Esophagus muscularis mucosa (tissue), 4 donors: Measurements from ENCODE around the gene ACBD4. TPM values are rescaled to one million over a fixed set of nuclear protein-coding genes. Genes with fewer than 3 reads are reported as not detected.

Experiments
- DNase-seq: peaks from one replicate; pipeline ENCODE4 v3.0.0-alpha.2; 2017; ENCODE audit errors: extremely low spot score
- H3K27ac ChIP-seq, 4 donors: fragments of 200-600 bp; sonication (generic); replicated peaks in 1 of 4; 1 replicate in 3 of 4; 2 replicates in 1 of 4; pipeline ENCODE4 v1.5.1; 2016 to 2019; ENCODE audit warnings: mild to moderate bottlenecking in 1 of 4
- H3K27me3 ChIP-seq, 4 donors: fragments of 200-600 bp; sonication (generic); one replicate each; pipeline versions ENCODE4 v1.5.1 to v1.6.0; 2016 to 2019
- H3K36me3 ChIP-seq, 4 donors: fragments of 200-600 bp; sonication (generic); one replicate each; pipeline ENCODE4 v1.5.1; 2016 to 2019
- H3K4me1 ChIP-seq, 4 donors: fragments of 200-600 bp; sonication (generic); one replicate each; pipeline ENCODE4 v1.5.1; 2016 to 2019
- H3K4me3 ChIP-seq, 4 donors: fragments of 200-600 bp; sonication (generic); 1 replicate in 2 of 4; 2 replicates in 2 of 4; pipeline ENCODE4 v1.5.1; 2016 to 2019; ENCODE audit warnings: mild to moderate bottlenecking in 4 of 4, moderate library complexity in 1 of 4
- H3K9me3 ChIP-seq, 4 donors: fragments of 200-600 bp; sonication (generic); 1 replicate in 3 of 4; 2 replicates in 1 of 4; pipeline ENCODE4 v1.5.1; 2016 to 2019
- EP300 ChIP-seq: sonication (generic); formaldehyde crosslinking; IDR thresholded peaks from one replicate; pipeline ENCODE4 v1.6.1; 2017; ENCODE audit warnings: antibody characterized with exemption
- POLR2A ChIP-seq: fragments of 450-650 bp; IDR thresholded peaks from one replicate; pipeline ENCODE4 v1.6.1; 2017; ENCODE audit warnings: antibody characterized with exemption, moderate library complexity, mild to moderate bottlenecking, low read depth
- POLR2AphosphoS5 ChIP-seq, 2 donors: sonication (generic); formaldehyde crosslinking; IDR thresholded peaks; one replicate each; pipeline ENCODE4 v1.6.1; 2017; ENCODE audit warnings: antibody characterized with exemption in 2 of 2
- WGBS: methylation state at CpG from one replicate; pipeline ENCODE4 v1.1.5; 2018; 5-methylcytosine and 5-hydroxymethylcytosine counted together
- intact Hi-C: fragments of 100-400 bp; cut with DNase I; formaldehyde crosslinking; loops from one replicate; pipeline ENCODE4 v1.15.1; 2023
- small RNA-seq, 3 donors: library from RNA; depleted of rRNA; stranded (forward); fragments of <200 nt; gene quantifications; one replicate each; pipeline ENCODE3, GENCODE V24; 2016
- total RNA-seq, 4 donors: library from RNA; depleted of rRNA; stranded (reverse); fragments of >200 nt; gene quantifications; one replicate each; pipeline versions ENCODE4 v1.1.0 to v1.2.1, GENCODE V29; 2016
- TF ChIP-seq, protein P1 (sequence below), 3 experiments: fragments of 200-600 bp in 2 of 3; fragments of 450-650 bp in 1 of 3; sonication (generic) in 2 of 3; IDR thresholded peaks; one replicate each; pipeline ENCODE4 v1.5.1; 2017 to 2019; ENCODE audit warnings: antibody characterized with exemption in 3 of 3, mild to moderate bottlenecking in 2 of 3, moderate library complexity in 1 of 3

ACBD4 gene
- total RNA-seq, 4 donors from 2014 or later, result 20.9 to 34.8 (median 23.5) TPM

DNA sequence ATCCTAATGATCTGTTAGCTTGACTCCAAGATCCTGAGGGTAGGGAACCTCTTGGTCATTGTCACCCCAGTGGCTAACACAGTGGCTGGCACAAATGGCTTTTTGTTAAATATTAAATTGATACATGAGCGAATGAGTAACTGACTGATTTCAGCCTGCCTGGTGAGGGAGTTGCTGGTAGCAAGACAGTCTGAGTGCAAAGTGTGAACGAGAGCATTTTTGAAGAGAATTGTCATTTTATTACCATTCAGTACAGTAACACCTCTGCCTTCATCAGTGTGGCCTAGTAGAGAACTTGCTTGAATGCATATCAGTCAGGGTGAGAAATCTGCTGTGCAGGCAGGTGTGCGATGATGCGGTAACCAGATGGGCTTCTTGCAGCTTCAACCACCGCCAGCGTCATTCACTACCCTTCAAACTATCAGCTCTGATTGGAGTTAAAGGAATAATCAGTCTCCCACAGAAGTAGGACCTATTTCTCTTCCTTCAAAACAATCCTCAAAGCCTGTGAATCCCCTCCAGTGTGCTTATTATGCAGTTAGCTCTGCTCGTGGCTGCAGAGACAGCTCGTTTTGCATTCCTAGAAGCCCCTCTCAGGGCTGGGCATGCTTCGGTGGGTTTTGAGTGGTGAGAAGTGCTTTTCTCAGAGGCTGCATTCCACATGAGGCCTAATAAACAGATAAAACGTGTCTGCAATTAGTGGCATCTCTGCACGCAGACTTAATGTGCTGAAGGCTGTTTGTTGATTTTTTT, 55.2 kb downstream of the ACBD4 start:
- H3K9me3 ChIP-seq, result no peaks in the 10 kb centered on the region
- no peak for DNase-seq
- no peaks in the 10 kb centered on the region for H3K36me3 ChIP-seq
- H3K4me3 ChIP-seq, result no peak overlapping the region
- H3K27me3 ChIP-seq, result no peaks in the 10 kb centered on the region
- 76% methylated on average over 11 of the region's 11 CpGs for WGBS
- no peaks in the 10 kb centered on the region for H3K4me1 ChIP-seq
- no peak for TF ChIP-seq POLR2A
- TF ChIP-seq POLR2AphosphoS5 (IDR thresholded peaks at IDR 0.05), result no peak
- TF ChIP-seq, protein P1, sequence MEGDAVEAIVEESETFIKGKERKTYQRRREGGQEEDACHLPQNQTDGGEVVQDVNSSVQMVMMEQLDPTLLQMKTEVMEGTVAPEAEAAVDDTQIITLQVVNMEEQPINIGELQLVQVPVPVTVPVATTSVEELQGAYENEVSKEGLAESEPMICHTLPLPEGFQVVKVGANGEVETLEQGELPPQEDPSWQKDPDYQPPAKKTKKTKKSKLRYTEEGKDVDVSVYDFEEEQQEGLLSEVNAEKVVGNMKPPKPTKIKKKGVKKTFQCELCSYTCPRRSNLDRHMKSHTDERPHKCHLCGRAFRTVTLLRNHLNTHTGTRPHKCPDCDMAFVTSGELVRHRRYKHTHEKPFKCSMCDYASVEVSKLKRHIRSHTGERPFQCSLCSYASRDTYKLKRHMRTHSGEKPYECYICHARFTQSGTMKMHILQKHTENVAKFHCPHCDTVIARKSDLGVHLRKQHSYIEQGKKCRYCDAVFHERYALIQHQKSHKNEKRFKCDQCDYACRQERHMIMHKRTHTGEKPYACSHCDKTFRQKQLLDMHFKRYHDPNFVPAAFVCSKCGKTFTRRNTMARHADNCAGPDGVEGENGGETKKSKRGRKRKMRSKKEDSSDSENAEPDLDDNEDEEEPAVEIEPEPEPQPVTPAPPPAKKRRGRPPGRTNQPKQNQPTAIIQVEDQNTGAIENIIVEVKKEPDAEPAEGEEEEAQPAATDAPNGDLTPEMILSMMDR (IDR thresholded peaks at IDR 0.05), result no peak
- no peak for TF ChIP-seq EP300
- no peak overlapping the region for H3K27ac ChIP-seq
- intact Hi-C loops, result no loop called here

Small RNA genes within 50 kb of the gene (small RNA-seq; reads per million reads assigned to genes)
- gene MIR6784, result 0 to 0.34 (median 0) reads per million in 3 donors

Other genes starting within 250 kb of the ACBD4 start
- 10 to 100 TPM; 46.0 to 49.7 (median 48.3) TPM for gene EFTUD2, start 236.2 kb upstream of the ACBD4 start, total RNA-seq
- gene GFAP, start 220.2 kb upstream of the ACBD4 start, total RNA-seq, result 1 to 10 TPM in 2 of 4 donors, not detected in 2; 1.2 to 2.8 TPM
- gene KIF18B, start 187.9 kb upstream of the ACBD4 start, total RNA-seq, result under 1 TPM in 1 of 4 donors, not detected in 3; 0.17 TPM
- 10 to 100 TPM in 1 of 4 donors, 1 to 10 TPM in 3; 3.7 to 10.1 (median 6.3) TPM for gene C1QL1, start 167.4 kb upstream of the ACBD4 start, total RNA-seq
- gene DCAKD, start 84.1 kb upstream of the ACBD4 start, total RNA-seq, result 10 to 100 TPM; 50.3 to 68.8 (median 57.9) TPM
- gene NMT1, start 74.4 kb upstream of the ACBD4 start, total RNA-seq, result 10 to 100 TPM; 58.5 to 79.3 (median 65.1) TPM
- gene PLCD3, start 3.2 kb upstream of the ACBD4 start, total RNA-seq, result 100 to 1,000 TPM in 2 of 4 donors, 10 to 100 TPM in 2; 49.4 to 154 (median 106) TPM
- 10 to 100 TPM; 32.1 to 58.2 (median 45.3) TPM for gene HEXIM1, start 12.8 kb downstream of the ACBD4 start, total RNA-seq
- 1 to 10 TPM; 4.0 to 8.4 (median 7.0) TPM for gene HEXIM2, start 26.2 kb downstream of the ACBD4 start, total RNA-seq
- gene FMNL1, start 86.2 kb downstream of the ACBD4 start, total RNA-seq, result 10 to 100 TPM; 11.0 to 26.7 (median 19.6) TPM
- gene SPATA32, start 126.4 kb downstream of the ACBD4 start, total RNA-seq, result not detected
- 10 to 100 TPM in 3 of 4 donors, 1 to 10 TPM in 1; 7.8 to 26.5 (median 10.6) TPM for gene MAP3K14, start 181.3 kb downstream of the ACBD4 start, total RNA-seq